ENCODE data around the gene PCCA.

DNA sequence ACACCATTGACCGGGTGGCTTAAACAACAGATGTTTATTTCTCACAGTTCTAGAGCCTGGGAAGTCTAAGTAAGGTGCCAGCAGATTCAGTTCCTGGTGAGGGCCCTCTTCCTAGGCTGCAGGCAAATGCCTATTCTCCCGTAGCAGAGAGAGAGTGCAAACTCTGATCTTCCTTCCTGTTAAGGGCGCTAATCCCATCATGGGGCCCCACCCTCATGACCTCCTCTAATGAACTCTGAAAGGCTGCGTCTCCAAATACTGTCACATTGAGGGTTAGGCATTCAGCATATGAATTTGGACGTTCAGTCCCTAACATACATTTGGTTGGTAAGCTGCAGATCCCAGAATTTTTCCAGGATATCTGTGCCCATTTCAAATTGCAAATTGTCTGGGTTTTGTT is 370.9 kb downstream of the PCCA start:
- TF ChIP-seq CTCF (IDR thresholded peaks at IDR 0.05), result no peak
- no peak for TF ChIP-seq EP300 (IDR thresholded peaks at IDR 0.05)
- TF ChIP-seq POLR2AphosphoS5 (IDR thresholded peaks at IDR 0.05), result no peak
- TF ChIP-seq POLR2A (IDR thresholded peaks at IDR 0.05), result no peak

Data from suprapubic skin (tissue), 4 donors.